GM18502 (cell line): ENCODE results near the gene SNRPE.
"Not testable (repeated sequence)": the region's sequence is repeated elsewhere in the genome, so short reads cannot be mapped to it uniquely, and the experiment has no call there.

Experiments used
- ATAC-seq: cut with Tn5 transposase; IDR thresholded peaks from one replicate; pipeline ENCODE4 v1.9.1; 2021; ENCODE audit warnings: mild to moderate bottlenecking; ENCODE audit not compliant: unreplicated experiment, poor library complexity

SNRPE gene

GRCh38 chr1:203861379-203862184 lies at the start of gene SNRPE:
Gene SNRPE (plus strand): TSS chr1:203861599. CDS start chr1:203861660, 61 bp downstream.
- ATAC-seq = peak; percentile 93

DNA sequence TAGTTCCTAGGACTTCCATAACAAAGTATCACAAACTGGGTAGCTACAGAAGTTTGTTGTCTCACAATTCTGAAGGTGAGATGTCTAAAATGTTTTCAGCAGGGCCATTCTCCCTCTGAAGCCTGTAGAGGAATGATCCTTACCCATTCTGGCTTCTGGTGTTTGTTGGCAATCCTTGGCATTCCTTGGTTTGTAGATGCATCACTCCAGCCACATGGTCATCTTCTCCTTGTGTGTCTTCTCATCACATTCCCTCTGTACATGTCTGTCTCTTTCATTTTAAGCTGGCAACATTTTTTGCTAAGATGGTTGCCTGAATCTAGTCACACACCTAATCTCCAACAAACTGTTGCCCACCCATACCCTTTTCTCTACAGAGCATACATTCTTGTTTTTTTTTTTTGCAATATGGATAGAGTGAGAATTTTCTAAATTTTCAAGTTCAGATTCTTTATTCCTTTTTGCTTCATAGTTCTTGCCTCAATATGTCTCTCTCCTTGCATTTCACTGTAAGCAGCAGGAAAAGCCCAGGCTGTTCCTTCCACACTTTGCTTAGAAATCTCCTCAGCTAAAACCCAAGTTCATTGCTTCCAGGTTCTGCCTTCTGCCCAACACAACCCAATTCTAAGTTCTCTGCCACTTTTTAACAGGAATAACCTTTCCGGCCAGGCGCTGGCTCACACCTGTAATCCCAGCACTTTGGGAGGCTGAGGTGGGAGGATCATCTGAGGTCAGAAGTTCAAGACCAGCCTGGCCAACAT lies 47.6 kb upstream of the SNRPE start:
- ATAC-seq = no peak

GRCh38 chr1:203818399-203818798 lies 43.0 kb upstream of the SNRPE start:
- no peak for ATAC-seq

GRCh38 chr1:203823306-203823705 lies 38.1 kb upstream of the SNRPE start:
- no peak for ATAC-seq

- ATAC-seq = no peak
These were observed 35.2 kb upstream of the SNRPE start for GRCh38 chr1:203826175-203826574.

DNA sequence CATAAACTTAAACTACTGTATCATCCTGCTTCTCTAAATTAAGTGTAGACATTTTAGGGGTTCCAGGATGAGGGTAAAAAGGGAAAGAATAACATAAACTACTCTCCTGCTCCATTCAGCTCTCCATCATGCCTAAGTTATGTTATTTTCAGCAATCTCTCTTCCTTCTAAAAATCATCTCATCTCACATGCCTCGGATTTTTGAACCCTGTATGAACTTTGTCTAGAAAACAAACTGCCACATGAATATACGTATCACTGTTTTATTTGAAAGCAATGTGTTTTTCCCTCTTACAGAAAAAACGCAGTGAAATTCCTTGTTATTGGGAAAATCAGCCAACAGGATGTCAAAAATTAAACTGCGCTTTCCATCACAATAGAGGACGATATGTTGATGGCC lies 33.4 kb upstream of the SNRPE start:
- no peak for ATAC-seq

- ATAC-seq = no peak
These were observed 32.9 kb upstream of the SNRPE start for GRCh38 chr1:203828503-203828902.

GRCh38 chr1:203829247-203829646 lies 32.2 kb upstream of the SNRPE start:
- not testable (repeated sequence) for ATAC-seq

GRCh38 chr1:203835476-203835875 lies 25.9 kb upstream of the SNRPE start:
- no peak for ATAC-seq

DNA sequence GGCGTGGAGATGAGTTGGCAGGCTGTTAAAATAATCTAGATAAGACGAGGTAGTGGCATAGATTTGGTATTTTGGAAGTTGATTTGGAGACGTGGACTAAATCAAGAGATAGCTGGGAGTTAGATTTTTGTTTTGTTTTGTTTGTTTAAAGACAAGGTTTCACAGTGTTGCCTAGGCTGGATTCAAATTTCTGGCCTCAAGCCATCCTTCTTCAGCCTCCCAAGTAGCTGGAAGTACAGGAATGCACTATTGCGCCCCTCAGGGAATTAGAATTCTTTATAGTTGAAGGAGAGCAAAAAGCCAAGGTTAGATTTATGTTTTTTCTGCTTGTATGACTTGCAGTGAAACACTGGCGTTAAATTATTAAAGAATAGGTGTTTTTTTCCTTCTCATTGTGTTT lies 22.3 kb upstream of the SNRPE start:
- ATAC-seq = no peak

DNA sequence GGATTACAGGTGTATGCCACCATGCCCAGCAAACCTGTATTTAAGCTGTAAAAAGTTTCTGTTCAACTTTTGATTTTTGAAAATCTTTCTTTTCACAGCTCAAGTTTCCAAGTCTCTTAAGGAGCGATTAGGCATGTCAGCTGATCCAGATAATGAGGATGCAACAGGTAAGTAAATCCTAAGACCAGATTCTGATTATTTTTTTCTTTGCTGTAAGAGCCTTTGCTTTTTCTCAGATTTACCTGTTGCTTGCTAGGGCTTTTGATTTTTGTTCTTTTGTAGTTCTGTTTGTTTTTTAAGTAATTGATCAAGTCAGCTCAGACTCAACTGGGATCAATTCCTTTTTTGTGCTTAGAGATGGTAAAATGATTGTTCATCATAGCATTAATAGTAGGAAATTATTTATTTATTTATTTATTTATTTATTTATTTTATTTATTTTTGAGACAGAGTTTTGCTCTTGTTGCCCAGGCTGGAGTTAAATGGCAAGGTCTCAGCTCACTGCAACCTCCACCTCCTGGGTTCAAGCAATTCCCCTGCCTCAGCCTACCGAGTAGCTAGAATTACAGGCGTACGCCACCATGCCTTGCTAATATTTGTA lies 21.1 kb upstream of the SNRPE start:
- ATAC-seq = no peak

DNA sequence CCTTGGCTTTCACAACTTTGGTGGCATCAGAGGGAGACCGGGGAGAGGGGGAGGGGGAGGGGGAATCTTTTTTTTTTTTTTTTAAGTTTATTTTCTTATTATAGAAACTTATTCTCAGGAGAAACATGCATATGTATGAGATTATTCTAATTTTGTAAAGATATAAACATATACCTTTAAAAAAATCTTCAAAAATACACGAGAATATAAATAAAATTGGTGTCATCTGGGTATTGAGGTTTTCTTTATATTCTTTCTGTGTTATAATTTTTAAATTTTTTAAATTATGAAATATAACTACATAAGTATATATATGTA lies 18.9 kb upstream of the SNRPE start:
- ATAC-seq = no peak

DNA sequence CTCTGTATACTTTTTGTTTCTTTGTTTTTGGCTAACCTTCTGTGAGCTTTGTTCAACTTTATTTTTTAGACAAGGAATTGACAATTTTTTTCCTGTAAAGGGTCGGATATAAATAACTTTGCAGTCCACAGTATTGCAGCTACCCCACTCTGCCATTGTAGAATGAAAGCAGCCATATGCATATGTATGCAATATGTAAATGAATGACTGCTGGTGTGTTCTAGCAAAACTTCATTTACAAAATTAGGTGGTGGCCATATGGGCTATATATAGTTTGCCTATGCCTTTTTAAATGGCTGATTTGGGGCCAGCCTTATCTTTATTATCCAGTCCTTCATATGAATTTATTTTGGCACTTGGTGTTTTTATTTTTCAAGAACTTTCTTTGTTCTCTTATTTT lies 18.0 kb upstream of the SNRPE start:
- no peak for ATAC-seq

DNA sequence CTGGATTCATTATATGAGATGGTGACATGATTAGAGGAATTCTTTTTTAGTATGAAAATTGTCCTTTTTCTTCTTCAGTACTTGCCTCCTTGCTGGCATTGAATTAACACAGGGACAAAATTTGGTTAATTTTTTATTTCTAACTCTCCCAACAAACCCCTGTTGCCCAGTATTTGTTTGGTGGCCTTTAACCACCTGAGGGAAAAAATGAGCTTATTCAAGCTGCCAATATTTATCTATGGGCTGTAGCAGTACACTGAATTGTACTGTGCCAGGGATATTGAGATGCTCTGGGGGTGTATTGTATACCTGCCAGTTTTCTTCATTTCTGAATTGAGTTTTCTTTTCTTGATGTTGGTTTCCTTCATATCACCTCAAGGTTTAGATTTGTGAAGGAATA lies 8.3 kb upstream of the SNRPE start:
- not testable (repeated sequence) for ATAC-seq

DNA sequence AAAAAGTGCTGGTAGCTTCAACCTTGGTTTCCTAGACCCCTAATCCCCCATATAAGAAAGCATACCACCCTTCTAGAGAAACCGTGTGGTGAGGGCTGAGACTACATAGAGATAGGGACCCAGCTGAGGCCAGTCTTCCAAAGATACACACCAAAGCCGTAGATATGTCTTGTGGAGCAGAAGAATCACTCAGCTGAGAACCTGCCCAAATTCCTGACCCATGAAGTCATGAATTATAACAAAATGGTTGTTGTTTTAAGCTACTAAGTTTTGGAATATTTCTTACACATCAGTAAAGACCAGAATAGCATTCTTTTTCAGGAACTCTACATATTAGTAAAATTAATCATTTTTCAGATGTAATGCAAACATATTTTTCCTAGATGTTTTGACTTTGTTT lies 3.3 kb upstream of the SNRPE start:
- ATAC-seq = no peak

DNA sequence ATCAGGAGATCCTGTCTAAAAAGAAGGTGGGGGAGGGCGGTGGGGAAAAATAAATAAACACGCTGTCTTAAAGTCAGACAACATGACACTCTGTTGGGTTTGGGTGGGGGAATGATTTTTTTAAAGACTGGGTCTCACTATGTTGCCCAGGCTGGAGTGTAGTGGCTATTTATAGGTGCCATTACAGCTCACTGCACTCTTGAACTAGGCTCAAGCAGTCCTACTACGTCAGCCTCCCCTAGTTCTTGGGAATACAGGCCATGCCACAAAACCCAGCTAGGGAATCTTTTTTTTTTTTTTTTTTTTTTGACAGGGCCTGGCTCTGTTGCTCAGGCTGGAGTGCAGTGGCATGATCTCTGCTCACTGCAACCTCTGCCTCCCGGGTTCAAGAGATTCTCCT lies 2.4 kb upstream of the SNRPE start:
- ATAC-seq = no peak

- ATAC-seq = no peak
These were observed 888 bp upstream of the SNRPE start for GRCh38 chr1:203860396-203861025.

- ATAC-seq = no peak
These were observed 6.4 kb downstream of the SNRPE start for GRCh38 chr1:203867802-203868201.

DNA sequence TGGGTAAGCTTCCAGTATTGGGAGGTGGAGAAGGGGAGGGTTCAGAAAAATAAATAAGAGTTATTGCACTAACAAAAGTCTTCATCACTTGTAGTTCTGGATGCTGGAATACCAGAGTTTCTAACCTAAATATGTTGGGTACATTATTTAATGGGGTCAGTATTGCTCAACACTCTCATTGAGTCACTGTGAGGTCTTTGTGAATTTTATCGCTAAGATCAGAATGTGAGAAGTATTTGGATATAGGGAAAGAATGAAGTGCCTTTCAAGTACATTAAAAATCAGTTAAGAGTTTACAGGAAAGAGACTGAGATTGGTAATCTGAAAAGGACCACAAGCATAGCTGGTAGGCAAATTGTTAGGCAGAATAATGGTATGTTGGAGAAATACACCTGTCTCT lies 8.8 kb downstream of the SNRPE start:
- no peak for ATAC-seq

- no peak for ATAC-seq
These were observed 9.9 kb downstream of the SNRPE start for GRCh38 chr1:203871114-203871880.
